ENCODE data around the gene MED1. TPM values are rescaled to one million over a fixed set of nuclear protein-coding genes. Genes with fewer than 3 reads are reported as not detected.

Gene MED1
- total RNA-seq, 1 donor: 23.9 TPM

DNA sequence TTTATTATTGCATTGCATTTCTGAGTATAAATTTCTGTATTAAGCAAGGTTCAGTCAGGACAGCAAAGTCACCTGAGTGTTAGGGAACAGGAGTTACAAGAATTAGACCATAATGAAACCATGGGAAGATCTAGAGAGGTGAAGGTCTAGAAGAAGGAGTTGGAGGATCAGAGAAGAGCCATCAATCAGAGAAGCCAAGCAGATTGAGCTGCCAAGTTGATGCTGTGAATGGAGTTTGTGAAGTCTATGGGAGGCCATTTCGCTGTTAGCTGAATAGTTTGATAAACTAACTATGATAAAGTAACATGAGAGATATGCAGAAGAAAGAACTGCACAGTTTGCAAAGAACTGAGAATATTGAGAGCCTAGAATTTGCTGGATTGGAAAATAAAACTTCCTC lies 90.0 kb downstream of the MED1 start:
- H3K27me3 ChIP-seq (ENCODE audit: insufficient read depth, low read length): no peaks in the 10 kb centered on the region
- H3K4me3 ChIP-seq (ENCODE audit: low read length): no peak overlapping the region
- peaks cover 61% of the 10 kb centered on the region for H3K4me1 ChIP-seq (ENCODE audit: insufficient read depth, low read length)
- H3K9me3 ChIP-seq (ENCODE audit: low read depth, low read length): no peaks in the 10 kb centered on the region

DNA sequence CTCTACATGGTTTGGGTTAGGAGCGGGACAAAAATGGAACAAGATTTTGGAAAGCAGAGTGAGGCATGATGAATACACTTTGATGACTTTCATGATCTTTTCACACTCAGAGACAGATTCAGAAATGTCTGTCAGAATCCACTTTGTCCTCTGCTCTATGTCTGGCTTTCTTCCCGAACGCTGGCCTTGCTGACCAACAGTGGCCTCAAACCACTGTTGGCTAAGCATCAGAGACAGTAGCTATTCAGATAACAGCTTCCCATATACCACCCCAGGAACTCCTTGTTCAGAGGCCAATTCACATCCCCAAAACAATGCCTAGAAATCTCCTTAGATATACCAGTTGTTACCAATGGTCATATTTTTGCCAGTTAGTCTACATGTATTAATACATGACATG lies 90.5 kb downstream of the MED1 start:
- H3K9me3 ChIP-seq (ENCODE audit: low read depth, low read length): no peaks in the 10 kb centered on the region
- no peaks in the 10 kb centered on the region for H3K27me3 ChIP-seq (ENCODE audit: insufficient read depth, low read length)
- peaks cover 56% of the 10 kb centered on the region for H3K4me1 ChIP-seq (ENCODE audit: insufficient read depth, low read length)
- H3K4me3 ChIP-seq (ENCODE audit: low read length): no peak overlapping the region

DNA sequence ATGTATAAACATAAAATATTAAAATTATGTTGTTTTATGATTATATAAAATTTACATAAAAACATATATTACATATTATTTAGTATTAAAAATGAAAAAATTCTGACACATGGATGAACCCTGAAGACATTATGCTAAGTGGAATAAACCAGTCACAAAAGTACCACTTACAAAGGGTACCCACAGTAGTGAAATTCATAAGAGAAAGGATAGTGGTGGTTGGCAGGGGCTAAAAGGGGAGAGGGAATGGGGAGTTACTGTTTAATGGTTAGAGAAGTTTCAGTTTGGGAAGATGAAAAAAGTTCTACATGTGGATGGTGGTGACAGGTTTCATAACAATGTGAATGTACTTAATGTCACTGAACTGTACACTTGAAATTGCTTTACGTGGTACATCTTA lies 91.1 kb downstream of the MED1 start:
- H3K9me3 ChIP-seq (ENCODE audit: low read depth, low read length): no peaks in the 10 kb centered on the region
- H3K27me3 ChIP-seq (ENCODE audit: insufficient read depth, low read length): no peaks in the 10 kb centered on the region
- peaks cover 51% of the 10 kb centered on the region for H3K4me1 ChIP-seq (ENCODE audit: insufficient read depth, low read length)
- no peak overlapping the region for H3K4me3 ChIP-seq (ENCODE audit: low read length)

DNA sequence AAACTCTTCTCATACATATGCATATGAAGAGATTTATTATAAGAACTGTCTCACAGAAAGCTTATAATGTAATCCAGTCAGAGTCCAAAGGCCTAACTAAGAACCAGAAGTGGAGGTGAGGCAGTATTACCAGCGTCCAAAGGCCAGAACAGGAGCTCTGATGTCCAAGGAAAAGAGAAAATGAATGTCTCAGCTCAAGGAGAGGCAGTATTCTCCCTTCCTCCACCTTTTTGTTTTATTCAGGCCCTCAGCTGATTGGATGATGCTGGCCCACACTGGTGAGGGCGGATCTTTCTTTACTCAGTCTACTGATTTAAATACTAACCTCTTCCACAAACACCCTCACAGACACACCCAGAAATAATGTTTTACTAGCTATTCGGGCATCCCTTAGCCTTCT lies 93.1 kb downstream of the MED1 start:
- Histone ChIP-seq H3K27me3 (ENCODE audit: insufficient read depth, low read length) (no peaks in the 10 kb centered on the region), H3K9me3 (ENCODE audit: low read depth, low read length) (no peaks in the 10 kb centered on the region), H3K4me1 (ENCODE audit: insufficient read depth, low read length) (peaks cover 35% of the 10 kb centered on the region), H3K4me3 (ENCODE audit: low read length) (no peak overlapping the region)

DNA sequence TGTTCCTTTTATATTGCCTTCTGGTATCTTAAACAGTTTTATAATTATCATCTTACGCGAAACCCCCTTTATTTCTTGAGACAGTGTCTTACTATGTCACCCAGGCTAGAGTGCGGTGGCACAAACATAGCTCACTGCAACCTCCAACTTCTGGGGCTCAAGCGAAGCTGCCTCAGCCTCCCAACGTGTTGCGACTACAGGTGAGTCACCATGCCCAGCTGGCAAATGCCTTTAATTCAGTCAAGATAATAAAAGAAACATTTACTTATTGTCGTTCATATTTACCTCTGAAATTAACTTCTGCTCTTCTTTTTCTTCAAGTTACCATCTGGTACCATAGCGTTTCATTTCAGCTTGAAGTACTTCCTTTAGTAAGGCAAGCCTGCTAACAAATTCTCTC lies 93.6 kb downstream of the MED1 start:
- H3K4me1 ChIP-seq (ENCODE audit: insufficient read depth, low read length): peaks cover 30% of the 10 kb centered on the region
- no peaks in the 10 kb centered on the region for H3K9me3 ChIP-seq (ENCODE audit: low read depth, low read length)
- H3K4me3 ChIP-seq (ENCODE audit: low read length): no peak overlapping the region
- no peaks in the 10 kb centered on the region for H3K27me3 ChIP-seq (ENCODE audit: insufficient read depth, low read length)

Other genes starting within 250 kb of the MED1 start
- not detected for gene STAC2, start 225.3 kb downstream of the MED1 start, total RNA-seq
- gene FBXL20, start 49.6 kb downstream of the MED1 start, total RNA-seq: 15.8 TPM
- gene CDK12, start 10.2 kb upstream of the MED1 start, total RNA-seq: 91.3 TPM
- under 0.01 TPM for gene NEUROD2, start 156.7 kb upstream of the MED1 start, total RNA-seq
- gene PPP1R1B, start 175.7 kb upstream of the MED1 start, total RNA-seq: not detected
- 31.8 TPM for gene STARD3, start 185.9 kb upstream of the MED1 start, total RNA-seq
- gene TCAP, start 214.1 kb upstream of the MED1 start, total RNA-seq: 1.0 TPM
- gene PNMT, start 217.2 kb upstream of the MED1 start, total RNA-seq: not detected
- 6.4 TPM for gene PGAP3, start 236.8 kb upstream of the MED1 start, total RNA-seq
- gene ERBB2, start 248.8 kb upstream of the MED1 start, total RNA-seq: 10.2 TPM

Measured in mononuclear cell (primary cell).